NCI-H446 treated with DMSO at 0.1 percent for 48 hours (cell line): Measurements from ENCODE around the gene CA10.

Experiments
- DNase-seq: peaks from one replicate; lab custom pipeline; 2025; lab: John Stamatoyannopoulos, UW

CA10 gene

GRCh38 chr17:51869387-51869786, 289.1 kb downstream of the CA10 start:
- DNase-seq, result no peak

GRCh38 chr17:51860954-51861561, 297.5 kb downstream of the CA10 start:
- DNase-seq, result peak; percentile 15

- peak; percentile 38 for DNase-seq
Observed at GRCh38 chr17:51857052-51857597, 301.4 kb downstream of the CA10 start.

GRCh38 chr17:51855806-51856205, 302.7 kb downstream of the CA10 start:
- no peak for DNase-seq

- DNase-seq, result peak; percentile 40
Observed at GRCh38 chr17:51853857-51854256, 304.7 kb downstream of the CA10 start.

GRCh38 chr17:51852603-51853002, 305.9 kb downstream of the CA10 start:
- no peak for DNase-seq

- DNase-seq, result no peak
Observed at GRCh38 chr17:51850201-51850600, 308.3 kb downstream of the CA10 start.

GRCh38 chr17:51848451-51848850, 310.1 kb downstream of the CA10 start:
- no peak for DNase-seq

- DNase-seq, result no peak
Observed at GRCh38 chr17:51846566-51846965, 311.9 kb downstream of the CA10 start.

- no peak for DNase-seq
Observed at GRCh38 chr17:51845776-51846175, 312.7 kb downstream of the CA10 start.

- DNase-seq, result no peak
Observed at GRCh38 chr17:51842763-51843162, 315.8 kb downstream of the CA10 start.

GRCh38 chr17:51841669-51842068, 316.8 kb downstream of the CA10 start:
- DNase-seq, result no peak

GRCh38 chr17:51840688-51841087, 317.8 kb downstream of the CA10 start:
- no peak for DNase-seq

GRCh38 chr17:51833620-51834019, 324.9 kb downstream of the CA10 start:
- DNase-seq, result no peak

- no peak for DNase-seq
Observed at GRCh38 chr17:51833045-51833444, 325.5 kb downstream of the CA10 start.

- no peak for DNase-seq
Observed at GRCh38 chr17:51830886-51831285, 327.6 kb downstream of the CA10 start.

- no peak for DNase-seq
Observed at GRCh38 chr17:51830451-51830850, 328.1 kb downstream of the CA10 start.

GRCh38 chr17:51828901-51829300, 329.6 kb downstream of the CA10 start:
- no peak for DNase-seq

GRCh38 chr17:51827140-51827539, 331.4 kb downstream of the CA10 start:
- no peak for DNase-seq

- no peak for DNase-seq
Observed at GRCh38 chr17:51820766-51821165, 337.7 kb downstream of the CA10 start.

GRCh38 chr17:51820252-51820651, 338.3 kb downstream of the CA10 start:
- no peak for DNase-seq

- no peak for DNase-seq
Observed at GRCh38 chr17:51819341-51820219, 338.9 kb downstream of the CA10 start.

- DNase-seq, result no peak
Observed at GRCh38 chr17:51818777-51819176, 339.7 kb downstream of the CA10 start.
